ENCODE data around the gene RETN.
"Not testable (repeated sequence)": the region's sequence is repeated elsewhere in the genome, so short reads cannot be mapped to it uniquely, and the experiment has no call there.

RETN gene

GRCh38 chr19:7637374-7638256 lies 31.2 kb upstream of the RETN start:
- no peak for DNase-seq

GRCh38 chr19:7638802-7639465 lies 29.9 kb upstream of the RETN start:
- DNase-seq = no peak

GRCh38 chr19:7639863-7640348 lies 28.9 kb upstream of the RETN start:
- no peak for DNase-seq

GRCh38 chr19:7640803-7641202 lies 28.0 kb upstream of the RETN start:
- no peak for DNase-seq

- no peak for DNase-seq
These were observed 27.3 kb upstream of the RETN start for GRCh38 chr19:7641290-7642276.

GRCh38 chr19:7642295-7643030 lies 26.4 kb upstream of the RETN start:
- no peak for DNase-seq

- DNase-seq = no peak
These were observed 25.8 kb upstream of the RETN start for GRCh38 chr19:7643031-7643415.

- not testable (repeated sequence) for DNase-seq
These were observed 25.0 kb upstream of the RETN start for GRCh38 chr19:7643629-7644549.

- no peak for DNase-seq
These were observed 24.3 kb upstream of the RETN start for GRCh38 chr19:7644550-7644877.

- DNase-seq = no peak
These were observed 23.7 kb upstream of the RETN start for GRCh38 chr19:7645163-7645562.

- DNase-seq = no peak
These were observed 23.0 kb upstream of the RETN start for GRCh38 chr19:7645656-7646425.

GRCh38 chr19:7646426-7646700 lies 22.5 kb upstream of the RETN start:
- DNase-seq = no peak

- DNase-seq = no peak
These were observed 21.7 kb upstream of the RETN start for GRCh38 chr19:7647156-7647555.

GRCh38 chr19:7648265-7649014 lies 20.4 kb upstream of the RETN start:
- DNase-seq = no peak

- DNase-seq = no peak
These were observed 18.7 kb upstream of the RETN start for GRCh38 chr19:7650148-7650547.

- DNase-seq = peak; percentile 68
These were observed 16.7 kb upstream of the RETN start for GRCh38 chr19:7652061-7652641.

GRCh38 chr19:7654401-7654800 lies 14.4 kb upstream of the RETN start:
- no peak for DNase-seq

- DNase-seq = no peak
These were observed 13.3 kb upstream of the RETN start for GRCh38 chr19:7655581-7655980.

GRCh38 chr19:7657131-7657751 lies 11.6 kb upstream of the RETN start:
- DNase-seq = no peak

Measured in fibroblast of skin of scalp (primary cell).